Adrenal gland (tissue), 5 donors: Measurements from ENCODE around the gene CNGA4.

Source experiments
- POLR2A ChIP-seq, 2 donors: fragments of 450-650 bp; IDR thresholded peaks; one replicate each; pipeline ENCODE4 v1.6.1; 2017; ENCODE audit warnings: antibody characterized with exemption in 2 of 2, mild to moderate bottlenecking in 2 of 2, moderate library complexity in 1 of 2
- TF ChIP-seq, protein P1 (sequence below), 6 experiments: fragments of 450-650 bp in 4 of 6; fragments of 200-600 bp in 2 of 6; sonication (generic) in 1 of 6; IDR thresholded peaks; 1 replicate in 5 of 6; 2 replicates in 1 of 6; pipeline versions ENCODE4 v1.5.1 to v1.8.0; 2016 to 2021; ENCODE audit warnings: antibody characterized with exemption in 6 of 6, mild to moderate bottlenecking in 2 of 6, moderate library complexity in 1 of 6
- donor health status: DM: no; HTN: no; CAD: no.

- no peak for TF ChIP-seq POLR2A (IDR thresholded peaks at IDR 0.05)
- TF ChIP-seq, protein P1, sequence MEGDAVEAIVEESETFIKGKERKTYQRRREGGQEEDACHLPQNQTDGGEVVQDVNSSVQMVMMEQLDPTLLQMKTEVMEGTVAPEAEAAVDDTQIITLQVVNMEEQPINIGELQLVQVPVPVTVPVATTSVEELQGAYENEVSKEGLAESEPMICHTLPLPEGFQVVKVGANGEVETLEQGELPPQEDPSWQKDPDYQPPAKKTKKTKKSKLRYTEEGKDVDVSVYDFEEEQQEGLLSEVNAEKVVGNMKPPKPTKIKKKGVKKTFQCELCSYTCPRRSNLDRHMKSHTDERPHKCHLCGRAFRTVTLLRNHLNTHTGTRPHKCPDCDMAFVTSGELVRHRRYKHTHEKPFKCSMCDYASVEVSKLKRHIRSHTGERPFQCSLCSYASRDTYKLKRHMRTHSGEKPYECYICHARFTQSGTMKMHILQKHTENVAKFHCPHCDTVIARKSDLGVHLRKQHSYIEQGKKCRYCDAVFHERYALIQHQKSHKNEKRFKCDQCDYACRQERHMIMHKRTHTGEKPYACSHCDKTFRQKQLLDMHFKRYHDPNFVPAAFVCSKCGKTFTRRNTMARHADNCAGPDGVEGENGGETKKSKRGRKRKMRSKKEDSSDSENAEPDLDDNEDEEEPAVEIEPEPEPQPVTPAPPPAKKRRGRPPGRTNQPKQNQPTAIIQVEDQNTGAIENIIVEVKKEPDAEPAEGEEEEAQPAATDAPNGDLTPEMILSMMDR (IDR thresholded peaks at IDR 0.05), result no peak
These were observed 29.9 kb downstream of the CNGA4 start for GRCh38 chr11:6268820-6269219.
